Measurements from ENCODE around the gene DNAJB5.

DNA sequence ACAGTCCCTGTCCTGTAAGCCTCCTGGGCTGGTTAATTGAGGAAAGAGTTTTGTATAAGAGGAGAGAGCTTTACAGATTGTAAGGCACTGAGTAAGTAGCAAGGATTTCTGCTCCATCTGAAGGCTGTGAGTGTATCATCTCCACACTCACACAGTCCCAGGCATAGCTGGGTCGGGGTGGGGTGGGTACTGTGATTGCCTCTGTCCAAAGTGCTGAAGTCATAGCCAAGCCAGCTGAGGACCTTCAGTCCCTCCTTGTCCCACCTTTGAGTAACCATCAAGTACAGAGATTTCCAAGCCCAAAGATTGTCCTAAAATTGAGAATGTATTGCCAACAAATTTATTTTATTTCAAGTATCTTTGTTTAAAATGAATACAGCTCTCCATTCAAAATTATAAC is 5.5 kb upstream of the DNAJB5 start:
- TF ChIP-seq, protein P1, sequence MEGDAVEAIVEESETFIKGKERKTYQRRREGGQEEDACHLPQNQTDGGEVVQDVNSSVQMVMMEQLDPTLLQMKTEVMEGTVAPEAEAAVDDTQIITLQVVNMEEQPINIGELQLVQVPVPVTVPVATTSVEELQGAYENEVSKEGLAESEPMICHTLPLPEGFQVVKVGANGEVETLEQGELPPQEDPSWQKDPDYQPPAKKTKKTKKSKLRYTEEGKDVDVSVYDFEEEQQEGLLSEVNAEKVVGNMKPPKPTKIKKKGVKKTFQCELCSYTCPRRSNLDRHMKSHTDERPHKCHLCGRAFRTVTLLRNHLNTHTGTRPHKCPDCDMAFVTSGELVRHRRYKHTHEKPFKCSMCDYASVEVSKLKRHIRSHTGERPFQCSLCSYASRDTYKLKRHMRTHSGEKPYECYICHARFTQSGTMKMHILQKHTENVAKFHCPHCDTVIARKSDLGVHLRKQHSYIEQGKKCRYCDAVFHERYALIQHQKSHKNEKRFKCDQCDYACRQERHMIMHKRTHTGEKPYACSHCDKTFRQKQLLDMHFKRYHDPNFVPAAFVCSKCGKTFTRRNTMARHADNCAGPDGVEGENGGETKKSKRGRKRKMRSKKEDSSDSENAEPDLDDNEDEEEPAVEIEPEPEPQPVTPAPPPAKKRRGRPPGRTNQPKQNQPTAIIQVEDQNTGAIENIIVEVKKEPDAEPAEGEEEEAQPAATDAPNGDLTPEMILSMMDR (IDR thresholded peaks at IDR 0.05; ENCODE audit: borderline replicate concordance, extremely low read depth, low read length, poor library complexity, severe bottlenecking), result no peak
- TF ChIP-seq EZH2 (IDR thresholded peaks at IDR 0.05; ENCODE audit: borderline replicate concordance, low read depth, low read length, severe bottlenecking), result no peak

All from DND-41 (cell line).